Neural progenitor cell (in vitro differentiated cells): Measurements from ENCODE around the gene AUNIP. TPM values are rescaled to one million over a fixed set of nuclear protein-coding genes. Genes with fewer than 3 reads are reported as not detected.

ENCODE experiments used
- DNase-seq: peaks from one replicate; pipeline ENCODE4 v3.0.0-alpha.2; 2016; ENCODE audit warnings: low spot score
- H2AFZ ChIP-seq: fragments of 200-600 bp; sonication (generic); replicated peaks from 2 replicates; pipeline ENCODE4 v1.6.1; 2016; ENCODE audit warnings: antibody characterized with exemption
- H3F3A ChIP-seq: fragments of 200-600 bp; sonication (generic); 2 replicates; pipeline ENCODE4 v1.6.1; 2016; ENCODE audit warnings: antibody characterized with exemption, low read depth
- H3K27ac ChIP-seq: fragments of 200-600 bp; sonication (generic); 2 replicates; pipeline ENCODE4 v1.5.1; 2016; ENCODE audit warnings: mild to moderate bottlenecking
- H3K27me3 ChIP-seq: fragments of 200-600 bp; sonication (generic); 2 replicates; pipeline ENCODE4 v1.6.1; 2016; ENCODE audit warnings: mild to moderate bottlenecking, moderate library complexity
- H3K36me3 ChIP-seq: fragments of 200-600 bp; sonication (generic); 2 replicates; pipeline ENCODE4 v1.5.1; 2016
- H3K4me1 ChIP-seq: fragments of 200-600 bp; sonication (generic); 2 replicates; pipeline ENCODE4 v1.6.1; 2016; ENCODE audit warnings: mixed run types
- H3K4me2 ChIP-seq: fragments of 200-600 bp; sonication (generic); 2 replicates; pipeline ENCODE4 v1.6.1; 2016
- H3K4me3 ChIP-seq: fragments of 200-600 bp; sonication (generic); 2 replicates; pipeline ENCODE4 v1.5.1; 2016
- H3K79me2 ChIP-seq: fragments of 200-600 bp; sonication (generic); 2 replicates; pipeline ENCODE4 v1.6.1; 2016; ENCODE audit warnings: low read depth
- H3K9ac ChIP-seq: fragments of 200-600 bp; sonication (generic); 2 replicates; pipeline ENCODE4 v1.6.1; 2016
- H3K9me3 ChIP-seq: fragments of 200-600 bp; sonication (generic); 2 replicates; pipeline ENCODE4 v1.5.1; 2016; ENCODE audit warnings: low read depth
- H4K20me1 ChIP-seq: fragments of 200-600 bp; sonication (generic); 2 replicates; pipeline ENCODE4 v1.6.1; 2016; ENCODE audit warnings: low read depth
- H3K27ac Mint-ChIP-seq: 3 replicates; pipeline ENCODE4 v1.8.0; 2021; ENCODE audit warnings: mixed read lengths
- H3K27me3 Mint-ChIP-seq: 2 replicates; pipeline ENCODE4 v1.8.0; 2022; ENCODE audit warnings: low read depth, mild to moderate bottlenecking, inconsistent platforms, moderate library complexity, mixed read lengths; ENCODE audit not compliant: insufficient read depth
- H3K36me3 Mint-ChIP-seq: 3 replicates; pipeline ENCODE4 v1.8.0; 2021; ENCODE audit warnings: mixed read lengths
- H3K4me1 Mint-ChIP-seq: 3 replicates; pipeline ENCODE4 v1.8.0; 2021; ENCODE audit warnings: mixed read lengths
- H3K4me3 Mint-ChIP-seq: 3 replicates; pipeline ENCODE4 v1.8.0; 2021; ENCODE audit warnings: mild to moderate bottlenecking, moderate library complexity, mixed read lengths
- H3K9me3 Mint-ChIP-seq: 3 replicates; pipeline ENCODE4 v1.8.0; 2020; ENCODE audit warnings: mixed read lengths
- EZH2 ChIP-seq: fragments of 200-600 bp; sonication (generic); IDR thresholded peaks from 2 replicates; pipeline ENCODE4 v1.6.1; 2017; ENCODE audit warnings: antibody characterized with exemption, mild to moderate bottlenecking, moderate library complexity
- EZH2phosphoT487 ChIP-seq: fragments of 200-600 bp; sonication (generic); IDR thresholded peaks from 2 replicates; pipeline ENCODE4 v1.6.1; 2017; ENCODE audit warnings: antibody characterized with exemption
- total RNA-seq: library from RNA; depleted of rRNA; stranded (reverse); fragments of >200 nt; gene quantifications from 2 replicates; pipeline ENCODE4 v1.2.3, GENCODE V29; 2015; ENCODE audit warnings: low replicate concordance
- TF ChIP-seq, protein P1 (sequence below): fragments of 200-600 bp; sonication (generic); IDR thresholded peaks from 2 replicates; pipeline ENCODE4 v1.5.1; 2017; ENCODE audit warnings: antibody characterized with exemption, mild to moderate bottlenecking

The AUNIP gene
- total RNA-seq, 1 donor from 2014 or later = 15.2 TPM

- H3K4me3 Mint-ChIP-seq = no peak overlapping the region
- H3K9me3 Mint-ChIP-seq = no peaks in the 10 kb centered on the region
- Histone ChIP-seq H2AFZ (no peak overlapping the region), H3K4me1 (peaks cover 12% of the 10 kb centered on the region), H3K27ac (no peak overlapping the region), H3K79me2 (no peaks in the 10 kb centered on the region), H3K9ac (no peak overlapping the region), H3K36me3 (no peaks in the 10 kb centered on the region), H3F3A (peaks cover 5% of the 10 kb centered on the region), H3K4me3 (no peak overlapping the region), H3K27me3 (peaks cover 5% of the 10 kb centered on the region), H3K9me3 (no peaks in the 10 kb centered on the region), H3K4me2 (no peak overlapping the region), H4K20me1 (no peaks in the 10 kb centered on the region)
- H3K4me1 Mint-ChIP-seq = peaks cover 46% of the 10 kb centered on the region
- no peaks in the 10 kb centered on the region for H3K36me3 Mint-ChIP-seq
- no peak for TF ChIP-seq EZH2
- TF ChIP-seq, protein P1, sequence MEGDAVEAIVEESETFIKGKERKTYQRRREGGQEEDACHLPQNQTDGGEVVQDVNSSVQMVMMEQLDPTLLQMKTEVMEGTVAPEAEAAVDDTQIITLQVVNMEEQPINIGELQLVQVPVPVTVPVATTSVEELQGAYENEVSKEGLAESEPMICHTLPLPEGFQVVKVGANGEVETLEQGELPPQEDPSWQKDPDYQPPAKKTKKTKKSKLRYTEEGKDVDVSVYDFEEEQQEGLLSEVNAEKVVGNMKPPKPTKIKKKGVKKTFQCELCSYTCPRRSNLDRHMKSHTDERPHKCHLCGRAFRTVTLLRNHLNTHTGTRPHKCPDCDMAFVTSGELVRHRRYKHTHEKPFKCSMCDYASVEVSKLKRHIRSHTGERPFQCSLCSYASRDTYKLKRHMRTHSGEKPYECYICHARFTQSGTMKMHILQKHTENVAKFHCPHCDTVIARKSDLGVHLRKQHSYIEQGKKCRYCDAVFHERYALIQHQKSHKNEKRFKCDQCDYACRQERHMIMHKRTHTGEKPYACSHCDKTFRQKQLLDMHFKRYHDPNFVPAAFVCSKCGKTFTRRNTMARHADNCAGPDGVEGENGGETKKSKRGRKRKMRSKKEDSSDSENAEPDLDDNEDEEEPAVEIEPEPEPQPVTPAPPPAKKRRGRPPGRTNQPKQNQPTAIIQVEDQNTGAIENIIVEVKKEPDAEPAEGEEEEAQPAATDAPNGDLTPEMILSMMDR = no peak
- DNase-seq = no peak
- H3K27ac Mint-ChIP-seq = peak overlapping the region; percentile 12
- H3K27me3 Mint-ChIP-seq = peaks cover 13% of the 10 kb centered on the region
These were observed 64.0 kb downstream of the AUNIP start for GRCh38 chr1:25795211-25795610.

DNA sequence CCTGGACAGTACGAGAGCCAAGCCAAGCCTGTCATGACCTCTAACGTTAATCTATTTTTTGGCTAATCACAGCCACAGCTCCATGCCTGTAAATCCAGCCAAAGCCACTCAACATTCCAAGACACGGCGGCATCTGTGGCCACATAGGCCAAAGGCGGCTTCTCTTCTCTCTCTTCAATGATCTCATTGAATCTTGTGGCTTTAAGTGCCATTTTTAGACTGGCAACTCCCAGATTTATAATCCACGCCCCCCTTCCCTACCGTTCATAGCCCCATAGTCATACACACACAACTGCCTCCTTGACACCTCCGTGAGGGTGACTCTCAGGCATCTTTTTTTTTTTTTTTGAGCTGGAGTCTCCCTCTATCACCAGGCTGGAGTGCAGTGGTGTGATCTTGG, 64.9 kb downstream of the AUNIP start:
- peak overlapping the region; percentile 74 for H3K27ac Mint-ChIP-seq
- no peaks in the 10 kb centered on the region for H3K36me3 Mint-ChIP-seq

DNA sequence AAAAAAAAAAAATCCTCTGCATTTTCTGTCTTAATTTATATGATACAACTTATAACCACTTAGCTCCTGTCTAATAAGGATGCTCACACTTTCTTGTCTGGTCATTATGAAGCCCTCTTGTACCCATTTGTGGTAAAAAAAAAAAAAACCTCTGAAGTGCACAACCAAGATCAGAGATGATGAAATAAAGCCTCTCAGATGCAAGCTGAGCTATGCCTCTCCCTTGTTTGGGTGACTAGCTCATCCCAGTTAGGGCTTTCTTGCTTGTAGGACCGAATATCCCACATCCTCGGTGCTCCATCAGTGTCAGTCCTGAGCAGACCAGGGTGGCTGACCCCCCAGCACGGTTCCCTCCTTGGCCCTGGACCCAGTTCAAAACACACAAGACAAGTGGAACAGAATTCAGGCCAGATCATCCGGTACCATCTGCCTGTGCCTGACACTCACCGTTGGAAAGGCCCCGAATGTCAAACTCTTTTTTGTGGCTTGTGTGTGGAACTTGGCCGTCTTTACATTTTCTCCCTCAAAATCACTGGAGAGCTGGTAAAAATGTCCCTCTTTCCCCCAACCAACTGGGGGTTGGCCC, 65.6 kb downstream of the AUNIP start:
- Histone ChIP-seq H4K20me1 (no peaks in the 10 kb centered on the region), H3K27me3 (no peaks in the 10 kb centered on the region), H3K79me2 (no peaks in the 10 kb centered on the region), H3F3A (peaks cover 5% of the 10 kb centered on the region), H3K4me3 (no peak overlapping the region), H3K4me2 (no peak overlapping the region), H3K27ac (no peak overlapping the region), H2AFZ (no peak overlapping the region), H3K9ac (no peak overlapping the region), H3K4me1 (peaks cover 5% of the 10 kb centered on the region), H3K9me3 (no peaks in the 10 kb centered on the region), H3K36me3 (no peaks in the 10 kb centered on the region)
- H3K36me3 Mint-ChIP-seq = no peaks in the 10 kb centered on the region
- no peak overlapping the region for H3K4me3 Mint-ChIP-seq
- peaks cover 42% of the 10 kb centered on the region for H3K4me1 Mint-ChIP-seq
- no peaks in the 10 kb centered on the region for H3K9me3 Mint-ChIP-seq
- H3K27ac Mint-ChIP-seq = no peak overlapping the region
- H3K27me3 Mint-ChIP-seq = peaks cover 14% of the 10 kb centered on the region
- TF ChIP-seq EZH2 = no peak
- TF ChIP-seq, protein P1 = no peak
- DNase-seq = no peak

More for the DNA sequence above, 64.9 kb downstream of the AUNIP start:
- Mint-ChIP-seq H3K27me3 (peaks cover 11% of the 10 kb centered on the region), H3K4me1 (peaks cover 44% of the 10 kb centered on the region), H3K9me3 (no peaks in the 10 kb centered on the region), H3K4me3 (no peak overlapping the region)
- no peak overlapping the region for H3K9ac ChIP-seq
- no peak overlapping the region for H3K4me2 ChIP-seq
- TF ChIP-seq EZH2phosphoT487 (no peak), EZH2 (no peak)
- TF ChIP-seq, protein P1 = no peak
- H2AFZ ChIP-seq = no peak overlapping the region
- H3K4me1 ChIP-seq = peaks cover 7% of the 10 kb centered on the region
- H3F3A ChIP-seq = peaks cover 5% of the 10 kb centered on the region
- H3K9me3 ChIP-seq = no peaks in the 10 kb centered on the region
- H4K20me1 ChIP-seq = no peaks in the 10 kb centered on the region
- no peak overlapping the region for H3K27ac ChIP-seq
- no peaks in the 10 kb centered on the region for H3K36me3 ChIP-seq
- H3K27me3 ChIP-seq = peaks cover 4% of the 10 kb centered on the region
- no peak for DNase-seq
- H3K79me2 ChIP-seq = no peaks in the 10 kb centered on the region
- no peak overlapping the region for H3K4me3 ChIP-seq
